Fibroblast of villous mesenchyme (primary cell): ENCODE measurements around the gene MPC2. TPM values are rescaled to one million over a fixed set of nuclear protein-coding genes. Genes with fewer than 3 reads are reported as not detected.

ENCODE experiments used
- DNase-seq: peaks from one replicate; pipeline ENCODE4 v3.0.0-alpha.2; 2010; ENCODE audit warnings: low read depth
- H3K4me3 ChIP-seq: 2 replicates; pipeline ENCODE4 v1.5.1; 2011; ENCODE audit warnings: low read depth, mild to moderate bottlenecking, low read length
- CTCF ChIP-seq: IDR thresholded peaks from 2 replicates; pipeline ENCODE4 v1.5.1; 2012; ENCODE audit warnings: low read depth, mild to moderate bottlenecking, low read length; ENCODE audit not compliant: insufficient read depth
- total RNA-seq: library from RNA; depleted of rRNA; stranded (reverse); fragments of >200 nt; gene quantifications from 2 replicates; pipeline ENCODE4 v1.2.3, GENCODE V29; 2012

The MPC2 gene
- total RNA-seq, 1 donor, result 33.7 TPM

GRCh38 chr1:167973832-167974231 lies 37.0 kb upstream of the MPC2 start:
- peak; percentile 25 for DNase-seq
- no peak overlapping the region for H3K4me3 ChIP-seq
- no peak for TF ChIP-seq CTCF

DNA sequence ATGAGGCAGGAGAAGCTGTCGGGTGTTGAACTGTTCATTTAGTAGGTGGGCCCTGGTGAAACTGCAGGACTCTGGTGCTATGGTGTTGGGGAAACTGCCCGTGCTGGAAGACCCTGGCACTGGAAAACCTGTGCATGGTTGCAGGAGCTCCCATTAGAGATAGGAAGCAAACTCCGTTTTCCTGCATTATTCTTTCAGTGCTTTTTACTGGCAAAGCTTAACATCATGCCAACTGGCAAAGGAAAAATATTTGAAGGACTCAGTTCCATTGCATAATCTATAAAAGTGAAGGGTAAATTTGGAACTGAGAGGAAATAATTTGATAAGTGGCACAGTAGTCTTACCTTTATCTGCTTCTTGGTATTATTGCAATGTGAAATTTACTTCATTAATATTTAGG lies 31.7 kb upstream of the MPC2 start:
- DNase-seq, result no peak
- TF ChIP-seq CTCF, result no peak
- no peak overlapping the region for H3K4me3 ChIP-seq

- no peak overlapping the region for H3K4me3 ChIP-seq
- TF ChIP-seq CTCF, result no peak
- no peak for DNase-seq
Measured at GRCh38 chr1:167966050-167966449, 29.2 kb upstream of the MPC2 start.

GRCh38 chr1:167964646-167965045 lies 27.8 kb upstream of the MPC2 start:
- TF ChIP-seq CTCF, result no peak
- no peak overlapping the region for H3K4me3 ChIP-seq
- no peak for DNase-seq

- TF ChIP-seq CTCF, result no peak
- no peak overlapping the region for H3K4me3 ChIP-seq
- DNase-seq, result peak; percentile 7
Measured at GRCh38 chr1:167957710-167958109, 20.8 kb upstream of the MPC2 start.

DNA sequence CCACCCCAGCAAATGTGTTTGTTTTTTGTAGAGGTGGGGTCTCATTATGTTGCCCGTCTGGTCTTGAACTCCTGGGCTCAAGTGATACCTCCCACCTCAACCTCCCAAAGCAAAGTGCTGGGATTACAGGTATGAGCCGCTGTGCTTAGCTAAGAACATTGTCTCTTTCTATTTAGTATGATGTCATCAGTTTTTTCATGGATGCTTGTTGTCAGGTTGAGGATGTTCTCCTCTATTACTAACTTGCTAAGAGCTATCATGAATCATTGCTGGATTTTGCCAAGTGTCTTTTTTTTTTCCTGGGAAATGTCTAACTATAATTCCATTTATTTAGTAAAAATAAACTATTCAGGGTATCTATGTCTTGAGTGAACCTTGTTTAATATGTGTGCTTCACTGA lies 19.0 kb upstream of the MPC2 start:
- no peak overlapping the region for H3K4me3 ChIP-seq
- no peak for TF ChIP-seq CTCF
- no peak for DNase-seq

GRCh38 chr1:167950569-167950968 lies 13.7 kb upstream of the MPC2 start:
- TF ChIP-seq CTCF, result no peak
- DNase-seq, result peak; percentile 4
- H3K4me3 ChIP-seq, result no peak overlapping the region
